ENCODE data around the gene SUN3. TPM values are rescaled to one million over a fixed set of nuclear protein-coding genes. Genes with fewer than 3 reads are reported as not detected.

SUN3 gene
- total and polyA plus RNA-seq, 10 of the 15 experiments (the other 5 are each of a cell fraction or from before 2014, with no cell fraction given), result 0.29 to 0.48 TPM; not detected in 8

- TF ChIP-seq ATF3 (IDR thresholded peaks at IDR 0.05; ENCODE audit: borderline replicate concordance, extremely low read depth, low read depth, low read length) (no peak), ZNF274 (IDR thresholded peaks at IDR 0.05; ENCODE audit: insufficient read depth, insufficient read length) (no peak), NR2C2 (IDR thresholded peaks at IDR 0.05; ENCODE audit: borderline replicate concordance, control insufficient read depth, insufficient read length, low read depth) (no peak), ZSCAN29 (IDR thresholded peaks at IDR 0.05) (no peak), EZH2 (IDR thresholded peaks at IDR 0.05; ENCODE audit: borderline replicate concordance, control insufficient read depth, low read depth, low read length) (no peak), ZNF687 (IDR thresholded peaks at IDR 0.05) (no peak), JUND (IDR thresholded peaks at IDR 0.05; ENCODE audit: low read depth, low read length) (no peak), ESRRA (IDR thresholded peaks at IDR 0.05; ENCODE audit: low read length) (no peak), ZNF622 (IDR thresholded peaks at IDR 0.05) (no peak), USF2 (IDR thresholded peaks at IDR 0.05; ENCODE audit: borderline replicate concordance, low read depth, low read length) (peak; percentile 59; the same call in 1 of the 2 replicates), FOXK2 (IDR thresholded peaks at IDR 0.05) (no peak), POLR2AphosphoS2 (IDR thresholded peaks at IDR 0.05; ENCODE audit: low read depth, low read length) (no peak), MEF2A (IDR thresholded peaks at IDR 0.05; ENCODE audit: insufficient read depth, low read depth, low read length) (no peak), ATF7 (IDR thresholded peaks at IDR 0.05; ENCODE audit: low read depth) (peak; percentile 62), YY1 (IDR thresholded peaks at IDR 0.05; ENCODE audit: low read depth, low read length) (0 out of 2 replicates have a peak, but pooled peaks have one; percentile 36), ZBED1 (IDR thresholded peaks at IDR 0.05; ENCODE audit: borderline replicate concordance) (no peak), BMI1 (IDR thresholded peaks at IDR 0.05; ENCODE audit: borderline replicate concordance) (no peak), MYC (IDR thresholded peaks at IDR 0.05; ENCODE audit: insufficient read depth, insufficient read length, insufficient replicate concordance, low read length, severe bottlenecking) (no peak), SIX5 (IDR thresholded peaks at IDR 0.05; ENCODE audit: low read depth, low read length, severe bottlenecking) (no peak), RB1 (IDR thresholded peaks at IDR 0.05; ENCODE audit: borderline replicate concordance) (no peak), NFIC (IDR thresholded peaks at IDR 0.05; ENCODE audit: low read depth, low read length) (peak; percentile 40; the same call in 1 of the 2 replicates), RELA (IDR thresholded peaks at IDR 0.05; ENCODE audit: borderline replicate concordance, partially characterized antibody) (no peak), KAT2A (conservative IDR thresholded peaks at IDR 0.05; ENCODE audit: control insufficient read depth, low read depth, low read length) (no peak), SMARCA5 (IDR thresholded peaks at IDR 0.05) (no peak)
Observed at GRCh38 chr7:48052748-48053147, 23.8 kb upstream of the SUN3 start (continued).

All from GM12878 (cell line).